ENCODE results near the gene BABAM1.

The BABAM1 gene

DNA sequence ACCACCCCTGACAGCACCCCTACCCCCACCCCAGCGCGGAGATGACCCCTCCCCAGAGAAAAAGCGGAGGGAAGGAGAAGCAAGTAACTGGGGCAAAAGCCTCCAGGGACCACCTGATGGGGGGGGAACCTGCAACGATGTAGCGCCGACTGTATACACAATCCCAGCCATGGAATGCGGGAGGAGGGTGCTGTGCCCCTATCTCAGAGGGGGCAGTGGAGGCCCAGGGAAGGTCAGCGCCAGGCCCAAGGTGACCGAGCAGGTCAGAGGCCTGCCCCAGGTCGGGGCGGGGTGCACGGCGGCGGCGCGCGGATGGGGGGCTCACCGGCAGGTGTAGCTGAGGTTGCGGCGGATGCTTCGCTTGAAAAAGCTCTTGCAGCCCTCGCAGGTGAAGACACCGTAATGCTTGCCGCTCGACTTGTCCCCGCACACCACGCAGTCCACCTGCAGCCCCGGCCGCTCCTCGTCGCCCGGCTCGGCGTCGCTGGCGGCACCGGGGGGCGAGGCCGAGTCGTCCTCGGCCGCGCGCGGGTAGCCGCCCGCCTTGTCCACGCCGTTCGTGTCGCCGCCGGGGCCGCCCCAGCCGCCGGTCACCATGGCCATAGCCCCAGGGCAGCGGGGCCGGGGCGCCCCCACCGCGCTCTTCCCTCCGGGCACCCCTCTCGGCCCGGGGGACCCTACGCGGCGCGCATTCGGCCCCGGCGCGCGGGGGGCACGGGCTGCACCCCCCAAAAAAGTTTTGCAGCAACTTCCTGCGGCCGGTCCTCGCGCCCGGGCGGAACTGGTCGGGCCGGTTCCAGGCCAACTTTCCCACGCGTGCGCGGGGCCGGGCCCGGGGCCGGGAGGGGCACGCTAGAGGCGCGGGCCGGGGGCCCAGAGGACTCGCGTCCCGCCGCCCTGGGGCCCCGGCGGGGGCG, 22.4 kb upstream of the BABAM1 start:
- H3K27ac ChIP-seq (ENCODE audit: low read depth, low read length) = peak overlapping the region; percentile 79
- no peaks in the 10 kb centered on the region for H3K9me3 ChIP-seq (ENCODE audit: control insufficient read depth, insufficient read depth, low read length)
- H3K36me3 ChIP-seq (ENCODE audit: control insufficient read depth, insufficient read depth, low read length) = peaks cover 3% of the 10 kb centered on the region
- H3K9ac ChIP-seq (ENCODE audit: low read depth, low read length) = peak overlapping the region; percentile 72; the same call in 1 of the 2 replicates
- peak overlapping the region; percentile 93 for H3K4me3 ChIP-seq (ENCODE audit: low read depth, low read length)
- H3K4me1 ChIP-seq (ENCODE audit: control insufficient read depth, insufficient read depth, low read length) = peaks cover 27% of the 10 kb centered on the region
- no peaks in the 10 kb centered on the region for H3K27me3 ChIP-seq (ENCODE audit: control insufficient read depth, insufficient read depth, low read length)

DNA sequence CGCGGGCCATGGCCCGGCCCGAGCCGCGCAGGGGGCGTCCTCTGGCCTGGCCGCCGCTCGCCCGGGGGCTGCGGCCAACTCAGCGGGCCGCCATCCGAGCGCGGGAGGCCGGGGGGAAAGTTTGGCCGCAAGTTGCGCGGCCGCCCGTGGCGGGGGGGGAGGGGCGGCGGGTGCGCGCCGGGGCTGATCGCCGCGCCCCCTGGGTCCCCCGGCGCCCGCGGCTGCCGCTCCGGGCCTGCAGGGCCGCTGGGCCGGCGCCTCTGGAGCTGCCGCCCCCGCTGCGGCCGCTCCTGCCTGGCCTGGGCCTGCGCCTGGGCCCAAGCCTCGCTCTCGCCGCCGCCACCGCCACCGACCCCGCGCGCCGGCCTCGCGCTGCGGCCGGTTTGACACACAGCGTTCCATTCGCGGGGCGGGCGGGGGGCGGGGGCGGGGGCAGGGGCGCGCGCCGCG, 21.7 kb upstream of the BABAM1 start, which contains the start of gene NR2F6:
TSS of gene NR2F6 (minus strand) at position 385 of the 450 bp plus-strand sequence. CDS start 699 bp downstream, outside the sequence.
- Histone ChIP-seq H3K36me3 (ENCODE audit: control insufficient read depth, insufficient read depth, low read length) (no peaks in the 10 kb centered on the region; the same call in 1 of the 2 replicates), H3K9ac (ENCODE audit: low read depth, low read length) (peak within 1 kb of the TSS; percentile 75; the same call in 1 of the 2 replicates), H3K4me1 (ENCODE audit: control insufficient read depth, insufficient read depth, low read length) (peaks cover 27% of the 10 kb centered on the region), H3K9me3 (ENCODE audit: control insufficient read depth, insufficient read depth, low read length) (no peaks in the 10 kb centered on the region), H3K27ac (ENCODE audit: low read depth, low read length) (peak within 1 kb of the TSS; percentile 96), H3K4me3 (ENCODE audit: low read depth, low read length) (peak within 1 kb of the TSS; percentile 93), H3K27me3 (ENCODE audit: control insufficient read depth, insufficient read depth, low read length) (no peaks in the 10 kb centered on the region)

DNA sequence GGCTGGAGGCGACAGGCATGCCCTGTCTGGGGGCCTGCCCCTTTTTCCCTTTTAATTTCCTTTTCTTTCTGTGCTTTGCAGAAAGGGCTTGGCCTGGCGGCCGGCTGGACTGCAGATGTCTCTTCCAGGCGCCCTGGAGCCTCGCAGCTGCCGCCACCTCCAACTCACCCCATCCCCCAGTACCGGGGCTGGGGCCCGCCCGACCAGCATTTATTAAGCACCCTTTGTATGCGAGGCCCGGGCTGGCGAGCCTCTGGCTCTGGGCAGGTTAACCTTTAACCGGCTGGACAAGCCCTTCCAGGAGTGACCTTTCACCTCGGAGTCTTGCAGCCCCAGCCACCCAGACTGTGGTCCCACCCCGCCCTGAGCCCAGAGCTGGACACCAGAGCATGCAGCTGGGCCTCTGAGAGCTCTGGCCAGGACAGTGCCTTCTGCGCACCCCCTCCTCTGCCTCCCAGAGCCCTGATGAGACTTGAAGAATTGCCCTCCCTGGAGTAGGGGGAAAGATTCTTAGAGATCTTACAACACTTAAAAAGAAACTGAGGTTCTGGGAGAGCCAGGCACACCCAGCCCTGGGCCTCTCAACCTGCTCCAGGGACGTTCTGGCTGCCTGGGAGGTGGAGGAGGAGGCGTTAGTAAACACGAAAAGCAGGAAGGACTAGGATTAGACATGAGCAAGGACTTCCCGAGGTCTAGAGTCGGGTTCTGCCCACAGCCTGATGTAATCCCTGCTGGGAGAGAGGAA, 20.4 kb upstream of the BABAM1 start:
- peak overlapping the region; percentile 96 for H3K27ac ChIP-seq (ENCODE audit: low read depth, low read length)
- no peaks in the 10 kb centered on the region for H3K9me3 ChIP-seq (ENCODE audit: control insufficient read depth, insufficient read depth, low read length)
- H3K9ac ChIP-seq (ENCODE audit: low read depth, low read length) = 0 out of 2 replicates have a peak overlapping the region, but pooled peaks have one; percentile 75

DNA sequence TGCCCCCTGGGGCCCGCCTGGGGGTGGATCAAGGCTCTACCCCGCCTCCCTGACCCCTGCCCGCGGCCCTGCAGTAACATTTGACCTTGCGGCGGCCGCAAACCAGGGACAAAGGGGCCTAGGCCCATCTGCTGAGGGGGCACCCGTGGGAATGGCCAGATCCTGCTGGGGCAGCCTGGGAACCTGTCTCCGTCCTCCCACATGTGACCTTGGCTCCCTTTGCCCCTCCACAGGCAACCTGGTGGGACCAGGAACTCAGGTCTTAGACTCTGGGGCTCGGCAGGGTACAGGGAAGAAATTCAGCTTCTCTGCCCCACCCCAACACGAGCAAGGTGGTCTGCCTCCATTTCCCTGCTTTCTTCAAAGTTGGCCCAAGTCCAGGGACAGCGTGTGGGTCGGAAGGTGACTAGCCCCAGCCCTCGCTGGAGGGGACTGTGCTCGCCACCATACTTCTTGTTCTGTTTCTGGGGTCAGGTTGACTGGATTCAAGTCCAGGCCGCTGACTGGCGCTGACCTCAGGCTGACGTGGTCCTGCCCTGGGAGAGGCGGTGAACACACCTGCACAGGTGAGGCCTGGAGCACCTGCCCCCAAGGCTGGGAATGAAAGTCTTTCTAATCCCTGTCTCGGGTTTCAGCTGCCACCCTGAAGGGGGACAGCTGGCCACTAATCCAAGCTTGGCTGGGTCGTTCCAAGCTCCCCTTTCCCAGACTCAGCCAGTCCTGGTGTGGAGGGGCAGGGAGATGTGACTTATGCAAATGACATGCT, 19.0 kb upstream of the BABAM1 start:
- 0 out of 2 replicates have a peak, but pooled peaks cover 3% of the 10 kb centered on the region for H3K36me3 ChIP-seq (ENCODE audit: control insufficient read depth, insufficient read depth, low read length)
- H3K4me1 ChIP-seq (ENCODE audit: control insufficient read depth, insufficient read depth, low read length) = peaks cover 27% of the 10 kb centered on the region
- peak overlapping the region; percentile 33 for H3K9ac ChIP-seq (ENCODE audit: low read depth, low read length)
- no peaks in the 10 kb centered on the region for H3K27me3 ChIP-seq (ENCODE audit: control insufficient read depth, insufficient read depth, low read length)
- no peaks in the 10 kb centered on the region for H3K9me3 ChIP-seq (ENCODE audit: control insufficient read depth, insufficient read depth, low read length)
- peak overlapping the region; percentile 96 for H3K27ac ChIP-seq (ENCODE audit: low read depth, low read length)
- peak overlapping the region; percentile 42 for H3K4me3 ChIP-seq (ENCODE audit: low read depth, low read length)

More for the DNA sequence above, 20.4 kb upstream of the BABAM1 start:
- peak overlapping the region; percentile 71 for H3K4me3 ChIP-seq (ENCODE audit: low read depth, low read length)
- peaks cover 27% of the 10 kb centered on the region for H3K4me1 ChIP-seq (ENCODE audit: control insufficient read depth, insufficient read depth, low read length)
- H3K36me3 ChIP-seq (ENCODE audit: control insufficient read depth, insufficient read depth, low read length) = 0 out of 2 replicates have a peak, but pooled peaks cover 3% of the 10 kb centered on the region
- H3K27me3 ChIP-seq (ENCODE audit: control insufficient read depth, insufficient read depth, low read length) = no peaks in the 10 kb centered on the region

DNA sequence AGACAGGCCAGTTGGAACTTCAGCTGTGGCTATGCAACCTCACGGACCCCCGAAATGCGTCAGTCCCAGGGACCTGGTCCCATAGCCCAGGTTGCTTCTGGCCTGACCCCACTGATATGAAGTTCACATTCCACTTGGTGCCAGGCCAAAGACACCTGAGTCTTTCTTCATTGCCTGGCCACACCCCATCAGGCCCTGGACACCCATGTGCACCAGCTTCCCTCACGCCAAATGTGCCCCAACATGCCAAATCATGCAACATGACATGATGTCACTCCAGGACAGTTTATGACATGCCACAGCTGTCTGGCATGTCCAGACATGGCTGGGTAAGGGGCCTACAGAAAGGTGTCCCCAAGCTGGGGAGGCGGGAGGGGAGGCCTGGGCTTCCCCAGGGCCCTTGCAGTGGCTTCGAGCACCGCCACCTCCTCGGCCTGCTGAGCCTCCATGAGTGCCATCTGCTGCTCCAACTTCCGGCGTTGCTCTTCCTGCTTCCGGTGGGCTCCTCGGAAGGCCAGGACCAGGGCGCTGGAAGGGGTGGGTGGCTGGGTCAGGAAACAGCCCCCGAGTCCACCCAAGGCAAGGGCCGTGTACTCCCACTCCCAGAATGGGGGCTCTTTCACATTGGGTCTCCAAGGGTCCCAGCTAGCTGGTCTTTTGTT, 17.2 kb upstream of the BABAM1 start:
- 0 out of 2 replicates have a peak, but pooled peaks cover 3% of the 10 kb centered on the region for H3K36me3 ChIP-seq (ENCODE audit: control insufficient read depth, insufficient read depth, low read length)
- H3K27me3 ChIP-seq (ENCODE audit: control insufficient read depth, insufficient read depth, low read length) = no peaks in the 10 kb centered on the region
- no peak overlapping the region for H3K27ac ChIP-seq (ENCODE audit: low read depth, low read length)
- no peak overlapping the region for H3K9ac ChIP-seq (ENCODE audit: low read depth, low read length)
- H3K4me1 ChIP-seq (ENCODE audit: control insufficient read depth, insufficient read depth, low read length) = peaks cover 27% of the 10 kb centered on the region
- H3K4me3 ChIP-seq (ENCODE audit: low read depth, low read length) = no peak overlapping the region
- no peaks in the 10 kb centered on the region for H3K9me3 ChIP-seq (ENCODE audit: control insufficient read depth, insufficient read depth, low read length)

DNA sequence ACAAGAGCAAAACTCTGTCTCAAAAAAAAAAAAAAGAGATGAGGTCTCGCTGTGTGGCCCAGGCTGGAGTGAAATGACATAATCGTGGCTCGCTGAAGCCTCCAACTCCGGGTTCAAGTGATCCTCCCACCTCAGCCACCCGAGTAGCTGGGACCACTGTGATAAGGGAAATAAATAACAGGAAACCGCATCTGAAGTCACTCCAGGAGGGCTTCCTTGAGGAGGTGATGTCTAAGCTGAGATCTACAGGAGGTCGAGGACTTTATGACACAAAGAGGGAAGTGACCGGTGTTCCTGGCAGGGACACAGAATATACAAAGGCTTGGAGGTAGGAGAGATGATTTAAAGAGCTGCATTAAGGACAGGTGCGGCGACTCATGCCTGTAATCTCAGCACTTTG, 12.6 kb upstream of the BABAM1 start:
- no peaks in the 10 kb centered on the region for H3K4me1 ChIP-seq (ENCODE audit: control insufficient read depth, insufficient read depth, low read length)
- H3K36me3 ChIP-seq (ENCODE audit: control insufficient read depth, insufficient read depth, low read length) = peaks cover 7% of the 10 kb centered on the region; the same call in 1 of the 2 replicates
- no peak overlapping the region for H3K9ac ChIP-seq (ENCODE audit: low read depth, low read length)
- H3K9me3 ChIP-seq (ENCODE audit: control insufficient read depth, insufficient read depth, low read length) = peaks cover 8% of the 10 kb centered on the region
- H3K4me3 ChIP-seq (ENCODE audit: low read depth, low read length) = no peak overlapping the region
- no peak overlapping the region for H3K27ac ChIP-seq (ENCODE audit: low read depth, low read length)
- H3K27me3 ChIP-seq (ENCODE audit: control insufficient read depth, insufficient read depth, low read length) = no peaks in the 10 kb centered on the region

DNA sequence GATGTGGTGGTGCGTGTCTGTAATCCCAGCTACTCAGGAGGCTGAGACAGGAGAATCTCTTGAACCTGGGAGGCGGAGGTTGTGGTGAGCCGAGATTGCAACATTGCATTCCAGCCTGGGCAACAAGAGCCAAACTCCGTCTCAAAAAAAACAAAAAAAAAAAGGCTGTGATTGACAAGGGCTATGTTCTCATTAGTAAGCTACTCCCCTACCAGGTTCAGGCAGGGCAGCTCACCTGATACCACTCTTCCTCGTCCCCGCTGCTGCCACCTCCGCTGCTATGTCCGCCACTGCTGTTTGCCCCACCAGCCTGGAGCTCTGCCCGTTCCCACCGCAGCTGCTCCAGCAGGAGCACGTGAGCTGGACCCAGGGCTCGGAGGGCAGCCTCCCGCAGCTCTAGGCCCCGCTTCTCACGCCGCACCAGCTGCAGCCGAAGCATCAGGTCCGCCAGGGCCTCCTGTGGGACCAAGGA, 12.1 kb upstream of the BABAM1 start:
- peaks cover 7% of the 10 kb centered on the region; the same call in 1 of the 2 replicates for H3K36me3 ChIP-seq (ENCODE audit: control insufficient read depth, insufficient read depth, low read length)
- H3K27ac ChIP-seq (ENCODE audit: low read depth, low read length) = no peak overlapping the region
- H3K27me3 ChIP-seq (ENCODE audit: control insufficient read depth, insufficient read depth, low read length) = no peaks in the 10 kb centered on the region
- H3K4me3 ChIP-seq (ENCODE audit: low read depth, low read length) = no peak overlapping the region
- H3K9me3 ChIP-seq (ENCODE audit: control insufficient read depth, insufficient read depth, low read length) = peaks cover 11% of the 10 kb centered on the region
- no peaks in the 10 kb centered on the region for H3K4me1 ChIP-seq (ENCODE audit: control insufficient read depth, insufficient read depth, low read length)
- no peak overlapping the region for H3K9ac ChIP-seq (ENCODE audit: low read depth, low read length)

DNA sequence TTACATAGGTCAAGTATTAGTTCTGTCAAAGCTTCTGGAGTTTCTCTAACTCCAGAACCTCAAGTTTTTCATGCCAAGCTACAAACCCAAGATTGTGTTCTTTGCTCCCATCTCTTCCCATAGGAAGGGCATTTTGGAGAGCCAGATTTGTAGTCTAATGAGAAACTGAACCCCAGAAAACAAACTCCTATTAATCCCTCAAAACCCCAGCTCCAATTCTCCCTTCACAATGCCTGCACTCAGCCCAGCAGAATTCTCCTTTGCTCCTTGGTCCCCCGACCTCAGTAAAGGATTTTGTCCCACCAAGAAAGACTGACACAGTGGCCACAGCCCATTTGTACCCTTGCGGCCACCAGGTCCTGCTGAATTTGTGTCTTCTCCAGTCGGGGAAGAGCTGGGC, 11.1 kb upstream of the BABAM1 start:
- Histone ChIP-seq H3K4me3 (ENCODE audit: low read depth, low read length) (no peak overlapping the region), H3K27ac (ENCODE audit: low read depth, low read length) (no peak overlapping the region), H3K4me1 (ENCODE audit: control insufficient read depth, insufficient read depth, low read length) (no peaks in the 10 kb centered on the region), H3K9me3 (ENCODE audit: control insufficient read depth, insufficient read depth, low read length) (peaks cover 11% of the 10 kb centered on the region), H3K27me3 (ENCODE audit: control insufficient read depth, insufficient read depth, low read length) (no peaks in the 10 kb centered on the region), H3K9ac (ENCODE audit: low read depth, low read length) (no peak overlapping the region), H3K36me3 (ENCODE audit: control insufficient read depth, insufficient read depth, low read length) (peaks cover 7% of the 10 kb centered on the region; the same call in 1 of the 2 replicates)

DNA sequence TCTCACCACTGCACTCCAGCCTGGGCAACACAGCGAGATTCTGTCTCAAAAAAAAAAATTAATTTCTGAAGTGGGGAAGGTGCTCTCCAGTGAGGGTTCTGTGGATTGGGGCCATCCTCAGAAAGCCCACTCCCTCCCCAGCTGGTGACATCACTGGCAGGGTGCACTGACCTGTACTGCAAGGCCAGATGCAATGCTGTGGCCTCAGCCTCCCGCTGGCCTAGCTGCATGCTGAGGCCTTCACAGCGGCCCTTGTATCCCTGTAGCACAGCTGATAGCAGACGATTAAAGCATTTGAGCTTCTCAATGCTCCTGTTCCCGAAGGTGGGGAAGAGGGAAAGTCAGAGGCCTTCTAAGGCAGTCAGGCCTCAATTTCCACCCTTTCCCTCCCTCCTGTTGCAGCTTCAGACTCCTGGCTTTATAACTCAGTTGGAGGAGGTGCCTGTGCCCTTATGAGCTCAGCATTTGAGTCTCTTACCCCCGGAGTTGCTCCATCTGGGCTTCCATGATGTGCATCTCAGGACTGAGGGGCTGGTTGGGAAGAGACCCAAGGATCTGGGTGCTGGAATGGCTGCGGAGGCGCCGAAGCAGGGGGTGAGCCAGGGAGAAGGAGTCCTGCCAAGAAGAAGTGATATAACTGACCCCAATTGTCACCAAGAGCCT, 8.0 kb upstream of the BABAM1 start:
- H3K9me3 ChIP-seq (ENCODE audit: control insufficient read depth, insufficient read depth, low read length) = peaks cover 11% of the 10 kb centered on the region

More for the DNA sequence above, 8.0 kb upstream of the BABAM1 start:
- Histone ChIP-seq H3K9ac (ENCODE audit: low read depth, low read length) (no peak overlapping the region), H3K4me1 (ENCODE audit: control insufficient read depth, insufficient read depth, low read length) (peaks cover 2% of the 10 kb centered on the region; the same call in 1 of the 2 replicates), H3K36me3 (ENCODE audit: control insufficient read depth, insufficient read depth, low read length) (peaks cover 4% of the 10 kb centered on the region; the same call in 1 of the 2 replicates), H3K4me3 (ENCODE audit: low read depth, low read length) (no peak overlapping the region), H3K27ac (ENCODE audit: low read depth, low read length) (no peak overlapping the region), H3K27me3 (ENCODE audit: control insufficient read depth, insufficient read depth, low read length) (no peaks in the 10 kb centered on the region)
